GM13977 (cell line): ENCODE measurements around the gene BMP2.
A peak's percentile ranks its signal among the peaks of the same experiment; 100 is the strongest.

Experiments
- DNase-seq: peaks from one replicate; pipeline ENCODE4 v3.0.0; 2012; ENCODE audit warnings: low spot score
- CTCF ChIP-seq: IDR thresholded peaks from 2 replicates; pipeline ENCODE4 v1.5.1; 2012; ENCODE audit warnings: mild to moderate bottlenecking, control low read depth; ENCODE audit not compliant: insufficient read depth; ENCODE audit errors: extremely low read depth, missing control alignments
- in situ Hi-C: fragments of 300-500 bp; cut with MboI; formaldehyde crosslinking; loops from one replicate; pipeline ENCODE4 v1.12.0; 2022; ENCODE audit warnings: low sequenced_read_pairs, low pct_unique_long_range_greater_than_20kb, mixed read lengths, inconsistent platforms; ENCODE audit not compliant: unreplicated experiment

The BMP2 gene

GRCh38 chr20:6744805-6745204 is 22.7 kb upstream of the BMP2 start:
- no peak for DNase-seq
- TF ChIP-seq CTCF = no peak
- in situ Hi-C loops = no loop called here

GRCh38 chr20:6746901-6747609 is 20.4 kb upstream of the BMP2 start:
- in situ Hi-C loops = no loop called here
- TF ChIP-seq CTCF = no peak
- DNase-seq = no peak

DNA sequence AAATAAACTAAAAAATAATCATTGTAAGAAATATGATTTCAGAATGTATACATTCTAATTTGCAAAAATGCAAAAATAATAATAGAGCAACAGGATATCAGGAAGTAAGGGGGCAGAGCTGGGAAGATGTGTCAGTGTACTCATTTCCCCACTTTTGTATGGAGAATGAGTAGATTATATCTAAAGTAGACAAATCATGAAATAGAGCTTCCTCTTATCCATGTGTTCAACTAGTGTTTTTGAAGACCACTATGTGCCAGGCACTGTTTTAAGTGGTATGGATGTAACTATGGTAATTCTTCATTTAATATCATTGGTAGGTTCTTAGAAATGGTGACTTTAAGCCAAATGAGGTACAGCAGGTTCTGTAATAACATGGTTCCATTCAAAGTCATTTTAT is 17.0 kb upstream of the BMP2 start:
- in situ Hi-C loops = no loop called here
- no peak for TF ChIP-seq CTCF
- DNase-seq = no peak

- no peak for DNase-seq
- no peak for TF ChIP-seq CTCF
- in situ Hi-C loops = no loop called here
These were observed 10.5 kb upstream of the BMP2 start for GRCh38 chr20:6756693-6757595.

GRCh38 chr20:6764619-6765018 is 2.9 kb upstream of the BMP2 start:
- no peak for TF ChIP-seq CTCF
- no peak for DNase-seq
- in situ Hi-C loops = no loop called here

DNA sequence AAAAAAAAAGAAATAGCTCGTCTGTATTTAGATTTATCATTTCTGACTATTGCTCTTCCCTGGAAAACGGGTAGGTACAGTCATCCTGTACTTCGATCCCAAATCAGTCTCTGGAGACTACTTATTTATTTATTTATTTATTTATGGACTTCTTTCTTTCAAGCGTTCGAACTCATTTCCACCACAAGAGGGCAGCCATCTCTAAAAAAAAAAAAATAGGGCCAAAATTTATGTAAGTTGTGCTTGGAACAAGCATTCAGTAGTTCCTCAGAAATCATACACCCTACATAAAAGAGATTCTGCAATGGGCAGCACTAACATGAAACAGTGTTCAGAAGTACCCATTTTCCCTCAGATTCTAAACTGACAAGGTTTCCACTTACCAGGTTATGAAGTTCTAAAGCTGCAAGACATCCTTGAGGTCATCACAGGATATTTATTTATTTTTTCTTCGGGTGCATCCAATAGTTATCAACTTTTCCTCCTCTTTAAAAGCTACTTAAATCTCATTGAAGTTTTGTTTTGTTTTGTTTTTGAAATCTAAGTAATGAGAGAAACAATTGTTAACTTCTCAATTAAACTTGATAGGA is 1.9 kb upstream of the BMP2 start:
- peak; percentile 42 for DNase-seq
- in situ Hi-C loops = no loop called here
- TF ChIP-seq CTCF = peak; percentile 50
